GM12878 (cell line): ENCODE measurements around the gene FAF1. TPM values are rescaled to one million over a fixed set of nuclear protein-coding genes. Genes with fewer than 3 reads are reported as not detected.

Experiments used
- ATAC-seq: fragments of 200-7000 bp; cut with Tn5 transposase; 3 replicates; pipeline ENCODE4 v1.9.1; 2020; ENCODE audit warnings: mild to moderate bottlenecking, moderate library complexity
- BruUV-seq: library from RNA; stranded (reverse); fragments of 400-500 nt; replicated peaks from 2 replicates; lab custom pipeline; 2021; lab: Mats Ljungman, UMichigan
- CTCF ChIA-PET: fragments of 300-600 bp; sonication (Branson Sonifier 250); formaldehyde crosslinking; extraction: SDS; loops from one replicate; lab custom pipeline; 2021; ENCODE audit warnings: inconsistent platforms; lab: Yijun Ruan, JAX
- POLR2A ChIA-PET: fragments of 350-600 bp; formaldehyde crosslinking; extraction: SDS; loops from one replicate; lab custom pipeline; 2021; ENCODE audit warnings: inconsistent platforms; lab: Charles Lee
- RAD21 ChIA-PET: fragments of 300-600 bp; sonication (Branson Sonifier 250); formaldehyde crosslinking; loops from one replicate; lab custom pipeline; 2023; ENCODE audit warnings: antibody characterized with exemption; ENCODE audit not compliant: unreplicated experiment; lab: Charles Lee
- SMC1A ChIA-PET: fragments of 300-600 bp; sonication (Branson Sonifier 250); formaldehyde crosslinking; loops from one replicate; lab custom pipeline; 2023; ENCODE audit not compliant: unreplicated experiment, uncharacterized antibody; lab: Charles Lee
- DNase-seq: peaks from one replicate; pipeline ENCODE4 v3.0.0-alpha.2; 2011; ENCODE audit warnings: low read depth, low spot score
- FAIRE-seq: peaks from 3 replicates; lab custom pipeline; 2011; peaks lifted over from hg19 to GRCh38; lab: Jason Lieb, UNC
- H2AFZ ChIP-seq: 2 replicates; pipeline ENCODE4 v1.6.0; 2011; ENCODE audit warnings: low read depth, low read length, control low read depth; ENCODE audit not compliant: control insufficient read depth
- H3K27ac ChIP-seq: 2 replicates; pipeline ENCODE4 v1.5.1; 2011; ENCODE audit warnings: control low read depth; ENCODE audit not compliant: control insufficient read depth, insufficient read depth
- H3K27me3 ChIP-seq, 2 experiments: replicated peaks in 1 of 2; 2 replicates each; pipeline versions ENCODE4 v1.6.0 to v1.6.1; 2011; ENCODE audit warnings: low read length in 1 of 2; ENCODE audit not compliant: control insufficient read depth in 2 of 2, insufficient read depth in 2 of 2
- H3K36me3 ChIP-seq, 2 experiments: 2 replicates each; pipeline ENCODE4 v1.5.1; 2011; ENCODE audit warnings: low read length in 1 of 2; ENCODE audit not compliant: control insufficient read depth in 2 of 2, insufficient read depth in 2 of 2
- H3K4me1 ChIP-seq: 2 replicates; pipeline ENCODE4 v1.6.1; 2011; ENCODE audit warnings: mild to moderate bottlenecking, low read length, moderate library complexity, mixed read lengths; ENCODE audit not compliant: control insufficient read depth, insufficient read depth
- H3K4me2 ChIP-seq: 2 replicates; pipeline ENCODE4 v1.6.0; 2011; ENCODE audit warnings: control low read depth; ENCODE audit not compliant: control insufficient read depth, insufficient read depth
- H3K4me3 ChIP-seq: fragments of 200-600 bp; sonication (generic); 2 replicates; pipeline ENCODE4 v1.5.1; 2016
- H3K79me2 ChIP-seq: 2 replicates; pipeline ENCODE4 v1.6.0; 2011; ENCODE audit warnings: low read length; ENCODE audit not compliant: control insufficient read depth, insufficient read depth
- H3K9ac ChIP-seq: 2 replicates; pipeline ENCODE4 v1.8.0; 2011; ENCODE audit warnings: low read length, control low read depth, mixed read lengths; ENCODE audit not compliant: control insufficient read depth, insufficient read depth
- H3K9me3 ChIP-seq: replicated peaks from 3 replicates; pipeline ENCODE4 v1.5.1; 2011; ENCODE audit warnings: mild to moderate bottlenecking, low read length; ENCODE audit not compliant: control insufficient read depth, insufficient read depth
- H4K20me1 ChIP-seq: 2 replicates; pipeline ENCODE4 v1.6.0; 2011; ENCODE audit not compliant: control insufficient read depth, insufficient read depth
- BHLHE40 ChIP-seq, 2 experiments: fragments of 450-650 bp in 1 of 2; IDR thresholded peaks; 2 replicates each; pipeline ENCODE4 v1.6.1; 2011 to 2017; ENCODE audit warnings: low read depth in 2 of 2, borderline replicate concordance in 1 of 2, improper control_type of control experiment in 1 of 2, low read length in 1 of 2, mild to moderate bottlenecking in 1 of 2
- CHD2 ChIP-seq: IDR thresholded peaks from 2 replicates; pipeline ENCODE4 v1.6.1; 2011; ENCODE audit warnings: low read depth, low read length, improper control_type of control experiment, borderline replicate concordance
- RB1 ChIP-seq: fragments of 450-650 bp; formaldehyde crosslinking; IDR thresholded peaks from 2 replicates; pipeline ENCODE4 v1.6.1; 2017; ENCODE audit warnings: mild to moderate bottlenecking, borderline replicate concordance
- TCF7 ChIP-seq: IDR thresholded peaks from 2 replicates; pipeline ENCODE4 v1.6.1; 2014; ENCODE audit warnings: antibody characterized with exemption, borderline replicate concordance
- WGBS: methylation state at CpG from one replicate; pipeline ENCODE4 v1.1.6; 2016; ENCODE audit warnings: low lambda C conversion rate; ENCODE audit not compliant: insufficient replicate concordance, insufficient coverage; ENCODE audit errors: missing lambda C conversion rate; 5-methylcytosine and 5-hydroxymethylcytosine counted together
- in situ Hi-C: fragments of 300-500 bp; cut with MboI; formaldehyde crosslinking; loops from 9 replicates; pipeline ENCODE4 v1.14.3; 2018; ENCODE audit warnings: mixed read lengths
- intact Hi-C: fragments of 100-400 bp; cut with micrococcal nuclease; formaldehyde crosslinking; loops from one replicate; pipeline ENCODE4 v1.14.2; 2022; ENCODE audit not compliant: unreplicated experiment
- polyA plus RNA-seq, 11 experiments: library from polyadenylated mRNA; depleted of rRNA in 4 of 11; unstranded in 6 of 11; stranded (reverse) in 5 of 11; fragments of >200 nt; fragmentation: Nextera tagmentation in 4 of 11; fragmentation: Illumina TruSeq in 1 of 11; extraction: Ambion mirVana in 4 of 11; extraction: Trizol in 1 of 11; gene quantifications; 1 replicate in 1 of 11; 2 replicates in 10 of 11; pipeline versions ENCODE4 v1.2.1 to v1.2.3, GENCODE V29; 2011 to 2016; ENCODE audit warnings: inconsistent platforms in 2 of 11, missing spikeins in 2 of 11, low read depth in 1 of 11
- total RNA-seq, 4 experiments: library from RNA; depleted of rRNA in 3 of 4; stranded (reverse); fragments of >200 nt in 3 of 4; fragmentation: Illumina TruSeq in 1 of 4; extraction: Trizol in 1 of 4; gene quantifications; 2 replicates each; pipeline versions ENCODE4 v1.2.1 to v1.2.3, GENCODE V29; 2013 to 2021
- TF ChIP-seq, protein P1 (sequence below): fragments of 450-650 bp; conservative IDR thresholded peaks from 2 replicates; pipeline ENCODE4 v1.6.1; 2017; ENCODE audit warnings: mild to moderate bottlenecking, moderate library complexity
- TF ChIP-seq, protein P2 (sequence below): IDR thresholded peaks from 2 replicates; pipeline ENCODE4 v1.6.1; 2012; ENCODE audit warnings: low read depth, low read length, improper control_type of control experiment

The FAF1 gene
- total and polyA plus RNA-seq, 10 of the 15 experiments (the other 5 are each of a cell fraction or from before 2014, with no cell fraction given): 8.6 to 54.5 (median 23.7) TPM

DNA sequence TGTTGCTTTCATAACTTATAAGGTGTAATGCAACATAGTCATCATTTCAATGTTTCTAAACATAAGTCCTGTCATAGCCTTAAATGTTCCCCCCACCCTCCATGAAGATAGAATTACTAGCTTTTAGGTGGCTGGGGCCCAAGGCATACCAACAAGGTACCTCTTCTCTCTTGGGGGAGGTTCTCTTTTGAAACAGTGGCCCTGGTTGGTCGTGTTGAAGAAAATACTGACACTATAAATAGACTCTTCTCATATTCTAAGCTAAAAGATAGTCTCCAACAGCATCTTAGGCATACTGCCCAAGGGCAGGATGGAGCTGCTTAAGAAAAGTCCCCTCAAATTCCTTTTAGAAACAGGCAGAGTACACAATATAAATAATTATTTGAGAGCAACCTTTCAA is 255.0 kb downstream of the FAF1 start:
- SMC1A ChIA-PET: interaction anchor here (0.7 to 3.7 kb wide), 16 partner anchors 9 to 335 kb away, joined by 3 to 30 read pairs (median 4); no protein-coding TSS in a partner anchor
- FAIRE-seq (no peak), ATAC-seq (no peak; the same call in 2 of the 3 replicates)

More for the DNA sequence above, 255.0 kb downstream of the FAF1 start:
- H4K20me1 ChIP-seq: no peaks in the 10 kb centered on the region
- in situ Hi-C loops: loop anchor here (5.0 kb wide), 1 partner anchor 338 kb away; no protein-coding TSS in a partner anchor
- no peak overlapping the region for H3K9ac ChIP-seq
- intact Hi-C loops: no loop called here
- TF ChIP-seq CHD2 (no peak), RB1 (no peak), BHLHE40 (IDR thresholded peaks at IDR 0.05; ENCODE audit: borderline replicate concordance in 1 of 2, low read depth in 2 of 2, low read length in 1 of 2) (no peak), TCF7 (no peak)
- TF ChIP-seq, protein P1, sequence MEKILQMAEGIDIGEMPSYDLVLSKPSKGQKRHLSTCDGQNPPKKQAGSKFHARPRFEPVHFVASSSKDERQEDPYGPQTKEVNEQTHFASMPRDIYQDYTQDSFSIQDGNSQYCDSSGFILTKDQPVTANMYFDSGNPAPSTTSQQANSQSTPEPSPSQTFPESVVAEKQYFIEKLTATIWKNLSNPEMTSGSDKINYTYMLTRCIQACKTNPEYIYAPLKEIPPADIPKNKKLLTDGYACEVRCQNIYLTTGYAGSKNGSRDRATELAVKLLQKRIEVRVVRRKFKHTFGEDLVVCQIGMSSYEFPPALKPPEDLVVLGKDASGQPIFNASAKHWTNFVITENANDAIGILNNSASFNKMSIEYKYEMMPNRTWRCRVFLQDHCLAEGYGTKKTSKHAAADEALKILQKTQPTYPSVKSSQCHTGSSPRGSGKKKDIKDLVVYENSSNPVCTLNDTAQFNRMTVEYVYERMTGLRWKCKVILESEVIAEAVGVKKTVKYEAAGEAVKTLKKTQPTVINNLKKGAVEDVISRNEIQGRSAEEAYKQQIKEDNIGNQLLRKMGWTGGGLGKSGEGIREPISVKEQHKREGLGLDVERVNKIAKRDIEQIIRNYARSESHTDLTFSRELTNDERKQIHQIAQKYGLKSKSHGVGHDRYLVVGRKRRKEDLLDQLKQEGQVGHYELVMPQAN: no peak
- TF ChIP-seq, protein P2, sequence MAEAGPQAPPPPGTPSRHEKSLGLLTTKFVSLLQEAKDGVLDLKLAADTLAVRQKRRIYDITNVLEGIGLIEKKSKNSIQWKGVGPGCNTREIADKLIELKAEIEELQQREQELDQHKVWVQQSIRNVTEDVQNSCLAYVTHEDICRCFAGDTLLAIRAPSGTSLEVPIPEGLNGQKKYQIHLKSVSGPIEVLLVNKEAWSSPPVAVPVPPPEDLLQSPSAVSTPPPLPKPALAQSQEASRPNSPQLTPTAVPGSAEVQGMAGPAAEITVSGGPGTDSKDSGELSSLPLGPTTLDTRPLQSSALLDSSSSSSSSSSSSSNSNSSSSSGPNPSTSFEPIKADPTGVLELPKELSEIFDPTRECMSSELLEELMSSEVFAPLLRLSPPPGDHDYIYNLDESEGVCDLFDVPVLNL: no peak
- no peaks in the 10 kb centered on the region for H3K4me1 ChIP-seq
- CTCF ChIA-PET: interaction anchor here (0.6 to 5.1 kb wide), 15 partner anchors 9 to 1002 kb away, joined by 3 to 77 read pairs (median 6); no protein-coding TSS in a partner anchor
- no peak for DNase-seq
- 39% methylated on average over 1 of the region's 1 CpG for WGBS
- H3K36me3 ChIP-seq: no peaks in the 10 kb centered on the region
- no peak overlapping the region for H3K27ac ChIP-seq
- H3K4me3 ChIP-seq: no peak overlapping the region
- H3K79me2 ChIP-seq: no peaks in the 10 kb centered on the region
- H3K27me3 ChIP-seq: no peaks in the 10 kb centered on the region
- H2AFZ ChIP-seq: no peak overlapping the region
- H3K9me3 ChIP-seq: no peaks in the 10 kb centered on the region
- H3K4me2 ChIP-seq: no peak overlapping the region
- POLR2A ChIA-PET: no interaction called here
- RAD21 ChIA-PET: interaction anchor here (1.0 to 3.9 kb wide), 7 partner anchors 11 to 338 kb away, joined by 3 to 63 read pairs (median 4); no protein-coding TSS in a partner anchor
- no TSS peak for BruUV-seq
